GM12878 (cell line): ENCODE data around the gene MAPK8IP1. TPM values are rescaled to one million over a fixed set of nuclear protein-coding genes. Genes with fewer than 3 reads are reported as not detected.

Source experiments
- ATF2 ChIP-seq: IDR thresholded peaks from 2 replicates; pipeline ENCODE4 v1.6.1; 2012; ENCODE audit warnings: low read length, inconsistent platforms
- CHD4 ChIP-seq: fragments of 200-600 bp; sonication (generic); IDR thresholded peaks from 2 replicates; pipeline ENCODE4 v1.6.1; 2016; ENCODE audit warnings: mild to moderate bottlenecking
- EP300 ChIP-seq, 2 experiments: fragments of 150-350 bp in 1 of 2; IDR thresholded peaks; 2 replicates each; pipeline ENCODE4 v1.6.1; 2011 to 2012; ENCODE audit warnings: low read depth in 2 of 2, low read length in 2 of 2, borderline replicate concordance in 1 of 2, improper control_type of control experiment in 1 of 2, inconsistent platforms in 1 of 2; ENCODE audit not compliant: control insufficient read depth in 1 of 2
- NBN ChIP-seq: fragments of 450-650 bp; IDR thresholded peaks from 2 replicates; pipeline ENCODE4 v1.6.1; 2016
- NFYB ChIP-seq: IDR thresholded peaks from 2 replicates; pipeline ENCODE4 v1.6.1; 2011; ENCODE audit warnings: low read depth, mild to moderate bottlenecking, low read length, improper control_type of control experiment, moderate library complexity; ENCODE audit not compliant: insufficient read depth
- RB1 ChIP-seq: fragments of 450-650 bp; formaldehyde crosslinking; IDR thresholded peaks from 2 replicates; pipeline ENCODE4 v1.6.1; 2017; ENCODE audit warnings: mild to moderate bottlenecking, borderline replicate concordance
- SIX5 ChIP-seq: IDR thresholded peaks from 2 replicates; pipeline ENCODE4 v1.6.1; 2011; ENCODE audit warnings: mild to moderate bottlenecking, low read depth, low read length, moderate library complexity; ENCODE audit not compliant: severe bottlenecking
- SKIL ChIP-seq: fragments of 450-650 bp; IDR thresholded peaks from 2 replicates; pipeline ENCODE4 v1.6.1; 2017; ENCODE audit warnings: mild to moderate bottlenecking, low read depth, inconsistent platforms; ENCODE audit not compliant: poor library complexity, severe bottlenecking
- TAF1 ChIP-seq: IDR thresholded peaks from 2 replicates; pipeline ENCODE4 v1.6.1; 2011; ENCODE audit warnings: mild to moderate bottlenecking, low read depth, low read length, borderline replicate concordance
- TBL1XR1 ChIP-seq: IDR thresholded peaks from 2 replicates; pipeline ENCODE4 v1.6.1; 2012; ENCODE audit warnings: low read depth, low read length, improper control_type of control experiment
- TCF3 ChIP-seq: IDR thresholded peaks from 2 replicates; pipeline ENCODE4 v1.6.1; 2012; ENCODE audit warnings: low read depth, mild to moderate bottlenecking, low read length, borderline replicate concordance; ENCODE audit not compliant: insufficient read depth
- ZNF592 ChIP-seq: fragments of 450-650 bp; IDR thresholded peaks from 2 replicates; pipeline ENCODE4 v1.6.1; 2017; ENCODE audit warnings: mild to moderate bottlenecking, moderate library complexity
- polyA plus RNA-seq, 11 experiments: library from polyadenylated mRNA; depleted of rRNA in 4 of 11; unstranded in 6 of 11; stranded (reverse) in 5 of 11; fragments of >200 nt; fragmentation: Nextera tagmentation in 4 of 11; fragmentation: Illumina TruSeq in 1 of 11; extraction: Ambion mirVana in 4 of 11; extraction: Trizol in 1 of 11; gene quantifications; 1 replicate in 1 of 11; 2 replicates in 10 of 11; pipeline versions ENCODE4 v1.2.1 to v1.2.3, GENCODE V29; 2011 to 2016; ENCODE audit warnings: inconsistent platforms in 2 of 11, missing spikeins in 2 of 11, low read depth in 1 of 11
- total RNA-seq, 4 experiments: library from RNA; depleted of rRNA in 3 of 4; stranded (reverse); fragments of >200 nt in 3 of 4; fragmentation: Illumina TruSeq in 1 of 4; extraction: Trizol in 1 of 4; gene quantifications; 2 replicates each; pipeline versions ENCODE4 v1.2.1 to v1.2.3, GENCODE V29; 2013 to 2021

MAPK8IP1 gene
- total and polyA plus RNA-seq, 10 of the 15 experiments (the other 5 are each of a cell fraction or from before 2014, with no cell fraction given): 0.04 to 0.44 (median 0.11) TPM; not detected in 2

- no peak for TF ChIP-seq NFYB
- TF ChIP-seq SKIL: peak; percentile 50
- TF ChIP-seq SIX5: peak; percentile 11
- peak; percentile 88; the same call in 1 of the 2 replicates for TF ChIP-seq NBN
- no peak for TF ChIP-seq CHD4
- TF ChIP-seq EP300 (IDR thresholded peaks at IDR 0.05; ENCODE audit: borderline replicate concordance in 1 of 2, control insufficient read depth in 1 of 2, low read depth in 2 of 2, low read length in 2 of 2): peak; percentile 63 to 81
- peak; percentile 65; the same call in 1 of the 2 replicates for TF ChIP-seq RB1
- TF ChIP-seq TAF1: no peak
- TF ChIP-seq ZNF592: 0 out of 2 replicates have a peak, but pooled peaks have one; percentile 40
- peak; percentile 99 for TF ChIP-seq TCF3
- TF ChIP-seq TBL1XR1: peak; percentile 87; the same call in 1 of the 2 replicates
- peak; percentile 86 for TF ChIP-seq ATF2
These were observed 44.8 kb downstream of the MAPK8IP1 start (continued) for GRCh38 chr11:45930031-45930794.
